GM19238 (cell line): Measurements from ENCODE around the gene ATP1B1.
"Not testable (repeated sequence)": the region's sequence is repeated elsewhere in the genome, so short reads cannot be mapped to it uniquely, and the experiment has no call there.

Experiments used
- DNase-seq: peaks from one replicate; pipeline ENCODE4 v3.0.0; 2011; ENCODE audit warnings: low spot score; ENCODE audit not compliant: insufficient read length

ATP1B1 gene

GRCh38 chr1:169141356-169141755 is 34.9 kb downstream of the ATP1B1 start:
- DNase-seq: no peak

GRCh38 chr1:169142129-169142528 is 35.6 kb downstream of the ATP1B1 start:
- DNase-seq: no peak

- DNase-seq: no peak
These were observed 36.9 kb downstream of the ATP1B1 start for GRCh38 chr1:169143346-169143745.

- no peak for DNase-seq
These were observed 37.5 kb downstream of the ATP1B1 start for GRCh38 chr1:169143984-169144383.

GRCh38 chr1:169144941-169145626 is 38.6 kb downstream of the ATP1B1 start:
- no peak for DNase-seq

- DNase-seq: no peak
These were observed 40.2 kb downstream of the ATP1B1 start for GRCh38 chr1:169146576-169147214.

- DNase-seq: no peak
These were observed 42.2 kb downstream of the ATP1B1 start for GRCh38 chr1:169148472-169149252.

GRCh38 chr1:169149555-169150286 is 43.2 kb downstream of the ATP1B1 start:
- no peak for DNase-seq

GRCh38 chr1:169150641-169151337 is 44.3 kb downstream of the ATP1B1 start:
- no peak for DNase-seq

GRCh38 chr1:169151338-169151837 is 44.9 kb downstream of the ATP1B1 start:
- no peak for DNase-seq

GRCh38 chr1:169155675-169156074 is 49.2 kb downstream of the ATP1B1 start:
- no peak for DNase-seq

GRCh38 chr1:169156580-169156979 is 50.1 kb downstream of the ATP1B1 start:
- no peak for DNase-seq

GRCh38 chr1:169160845-169161495 is 54.5 kb downstream of the ATP1B1 start:
- no peak for DNase-seq

- DNase-seq: no peak
These were observed 55.2 kb downstream of the ATP1B1 start for GRCh38 chr1:169161496-169162194.

GRCh38 chr1:169163059-169163458 is 56.6 kb downstream of the ATP1B1 start:
- no peak for DNase-seq

- DNase-seq: no peak
These were observed 69.0 kb downstream of the ATP1B1 start for GRCh38 chr1:169175461-169175860.

GRCh38 chr1:169179431-169179830 is 72.9 kb downstream of the ATP1B1 start:
- not testable (repeated sequence) for DNase-seq

GRCh38 chr1:169180174-169180573 is 73.7 kb downstream of the ATP1B1 start:
- DNase-seq: no peak
